K562 (cell line): ENCODE data around the gene TRAF5. TPM values are rescaled to one million over a fixed set of nuclear protein-coding genes. Genes with fewer than 3 reads are reported as not detected.

Experiments
- ATAC-seq: fragments of 200-7000 bp; cut with Tn5 transposase; 3 replicates; pipeline ENCODE4 v1.9.1; 2020; ENCODE audit warnings: moderate library complexity
- BruUV-seq: library from RNA; stranded (reverse); fragments of 400-500 nt; replicated peaks from 2 replicates; lab custom pipeline; 2021; lab: Mats Ljungman, UMichigan
- CTCF ChIA-PET: fragments of 300-600 bp; formaldehyde crosslinking; extraction: SDS; loops from one replicate; lab custom pipeline; 2021; ENCODE audit warnings: low intra/inter-chr PET ratio; lab: Yijun Ruan, JAX
- POLR2A ChIA-PET: fragments of 300-600, 350-650 bp; sonication (Branson Sonifier 250); formaldehyde crosslinking; extraction: SDS; loops from one replicate; lab custom pipeline; 2021; ENCODE audit warnings: antibody characterized with exemption, inconsistent platforms; lab: Yijun Ruan, JAX
- DNase-seq, 4 experiments: peaks; one replicate each; pipeline versions ENCODE4 v3.0.0 to v3.0.0-alpha.2; 2011 to 2018; ENCODE audit warnings: low spot score in 3 of 4, mixed read lengths in 3 of 4; ENCODE audit errors: extremely low read depth in 1 of 4
- FAIRE-seq: peaks from 2 replicates; lab custom pipeline; 2011; peaks lifted over from hg19 to GRCh38; lab: Jason Lieb, UNC
- H2AFZ ChIP-seq: 2 replicates; pipeline ENCODE4 v1.6.0; 2011; ENCODE audit warnings: low read depth, low read length, control low read depth, inconsistent platforms
- H3K27ac ChIP-seq: fragments of 200-600 bp; 3 replicates; pipeline ENCODE4 v1.8.0; 2011; ENCODE audit warnings: low read depth, mild to moderate bottlenecking, control low read depth, inconsistent platforms, low read length, moderate library complexity, mixed read lengths; ENCODE audit errors: extremely low read depth
- H3K27me3 ChIP-seq, 2 experiments: fragments of 300-600 bp in 1 of 2; 2 replicates in 1 of 2; 3 replicates in 1 of 2; pipeline versions ENCODE4 v1.6.0 to v1.8.0; 2011; ENCODE audit warnings: inconsistent platforms in 2 of 2, low read length in 2 of 2, mild to moderate bottlenecking in 1 of 2, mixed read lengths in 1 of 2, moderate library complexity in 1 of 2; ENCODE audit not compliant: control insufficient read depth in 2 of 2, insufficient read depth in 2 of 2
- H3K36me3 ChIP-seq: fragments of 300-600 bp; 3 replicates; pipeline ENCODE4 v1.8.0; 2011; ENCODE audit warnings: mild to moderate bottlenecking, low read length, inconsistent platforms; ENCODE audit not compliant: control insufficient read depth, insufficient read depth
- H3K4me1 ChIP-seq, 2 experiments: fragments of 200-600 bp in 1 of 2; replicated peaks in 1 of 2; 2 replicates in 1 of 2; 3 replicates in 1 of 2; pipeline versions ENCODE4 v1.5.1 to v1.8.0; 2011; ENCODE audit warnings: inconsistent platforms in 2 of 2, low read length in 2 of 2, mild to moderate bottlenecking in 1 of 2, mixed read lengths in 1 of 2, moderate library complexity in 1 of 2; ENCODE audit not compliant: control insufficient read depth in 2 of 2, insufficient read depth in 2 of 2
- H3K4me2 ChIP-seq: 2 replicates; pipeline ENCODE4 v1.6.1; 2011; ENCODE audit warnings: low read length, control low read depth, inconsistent platforms, mixed read lengths; ENCODE audit not compliant: insufficient read depth
- H3K4me3 ChIP-seq: fragments of 200-600 bp; sonication (generic), shearing (Covaris generic); 2 replicates; pipeline ENCODE4 v1.5.1; 2016; ENCODE audit warnings: control low read depth, inconsistent platforms
- H3K79me2 ChIP-seq: fragments of 200-600 bp; 3 replicates; pipeline ENCODE4 v1.8.0; 2011; ENCODE audit warnings: low read length, inconsistent platforms; ENCODE audit not compliant: control insufficient read depth, insufficient read depth
- H3K9ac ChIP-seq, 2 experiments: 2 replicates each; pipeline versions ENCODE4 v1.6.0 to v1.6.1; 2011; ENCODE audit warnings: low read depth in 2 of 2, low read length in 2 of 2, control low read depth in 1 of 2, inconsistent platforms in 1 of 2, mild to moderate bottlenecking in 1 of 2, mixed read lengths in 1 of 2; ENCODE audit not compliant: insufficient read depth in 1 of 2
- H3K9me1 ChIP-seq: one replicate; pipeline ENCODE4 v1.6.0; 2011; ENCODE audit warnings: inconsistent platforms, mild to moderate bottlenecking, low read length, moderate library complexity; ENCODE audit not compliant: control insufficient read depth, insufficient read depth
- H3K9me3 ChIP-seq: replicated peaks from 2 replicates; pipeline ENCODE4 v1.5.1; 2011; ENCODE audit warnings: low read depth, low read length, inconsistent platforms; ENCODE audit not compliant: control insufficient read depth, insufficient read depth
- H4K20me1 ChIP-seq: replicated peaks from 2 replicates; pipeline ENCODE4 v1.6.1; 2011; ENCODE audit warnings: low read length, inconsistent platforms, mixed read lengths; ENCODE audit not compliant: control insufficient read depth, insufficient read depth
- CBX5 ChIP-seq: IDR thresholded peaks from 2 replicates; pipeline ENCODE4 v1.6.1; 2014; ENCODE audit warnings: low read depth, borderline replicate concordance
- CBX8 ChIP-seq: fragments of 200-600 bp; sonication (generic); IDR thresholded peaks from 2 replicates; pipeline ENCODE4 v1.6.1; 2012; ENCODE audit warnings: borderline replicate concordance, mixed run types, low read depth, mild to moderate bottlenecking, moderate library complexity, mixed read lengths, low read length, control low read depth, inconsistent platforms; ENCODE audit not compliant: poor library complexity, severe bottlenecking; ENCODE audit errors: extremely low read depth
- FOXA3 ChIP-seq, 2 experiments: fragments of 450-650 bp in 1 of 2; sonication (generic) in 1 of 2; formaldehyde crosslinking; IDR thresholded peaks in 1 of 2; conservative IDR thresholded peaks in 1 of 2; 2 replicates each; pipeline versions ENCODE4 v1.4.0 to v1.8.0; 2020 to 2022; ENCODE audit warnings: mild to moderate bottlenecking in 2 of 2, missing genetic modification reagents in 1 of 2
- FOXJ3 ChIP-seq: sonication (generic); formaldehyde crosslinking; IDR thresholded peaks from 2 replicates; pipeline ENCODE4 v1.4.0; 2020; ENCODE audit warnings: mild to moderate bottlenecking, missing genetic modification reagents
- HDAC1 ChIP-seq, 2 experiments: fragments of 450-650 bp; IDR thresholded peaks; 2 replicates each; pipeline ENCODE4 v1.6.1; 2016 to 2017; ENCODE audit warnings: inconsistent platforms in 1 of 2, mild to moderate bottlenecking in 1 of 2, moderate library complexity in 1 of 2
- HEY1 ChIP-seq: fragments of 250-450 bp; sonication (Bioruptor Pico); IDR thresholded peaks from 2 replicates; pipeline ENCODE4 v1.5.0; 2020; ENCODE audit warnings: mild to moderate bottlenecking, moderate library complexity, borderline replicate concordance
- HNRNPH1 ChIP-seq: fragments of 200-400 bp; formaldehyde crosslinking; optimal IDR thresholded peaks from 2 replicates; pipeline ENCODE3; 2017; ENCODE audit warnings: low read depth, mild to moderate bottlenecking, low read length, moderate library complexity
- KDM2B ChIP-seq: fragments of 250-450 bp; sonication (Bioruptor Pico); IDR thresholded peaks from 2 replicates; pipeline ENCODE4 v1.8.0; 2021; ENCODE audit warnings: mild to moderate bottlenecking, moderate library complexity
- KLF16 ChIP-seq: IDR thresholded peaks from 2 replicates; pipeline ENCODE4 v1.6.1; 2016; ENCODE audit warnings: antibody characterized with exemption
- NFATC3 ChIP-seq: fragments of 450-650 bp; IDR thresholded peaks from 2 replicates; pipeline ENCODE4 v1.6.1; 2017; ENCODE audit warnings: mild to moderate bottlenecking
- NFXL1 ChIP-seq: fragments of 450-650 bp; formaldehyde crosslinking; IDR thresholded peaks from 2 replicates; pipeline ENCODE4 v1.4.0; 2021; ENCODE audit warnings: mild to moderate bottlenecking
- NR2C2 ChIP-seq, 2 experiments: fragments of 200-800 bp in 1 of 2; sonication (Bioruptor generic) in 1 of 2; sonication (generic) in 1 of 2; formaldehyde crosslinking in 1 of 2; IDR thresholded peaks; 2 replicates each; pipeline versions ENCODE4 v1.6.1 to v1.8.0; 2016 to 2022; ENCODE audit warnings: mild to moderate bottlenecking in 1 of 2, missing compliant biosample characterization in 1 of 2, missing genetic modification characterization in 1 of 2, missing genetic modification reagents in 1 of 2
- SREBF2 ChIP-seq: sonication (generic); formaldehyde crosslinking; IDR thresholded peaks from 2 replicates; pipeline ENCODE4 v1.4.0; 2020; ENCODE audit warnings: mild to moderate bottlenecking, missing genetic modification reagents
- XRCC4 ChIP-seq: IDR thresholded peaks from one replicate; pipeline ENCODE4 v1.6.1; 2011; ENCODE audit not compliant: insufficient read depth, insufficient read length; ENCODE audit errors: extremely low read depth
- ZBTB7A ChIP-seq: IDR thresholded peaks from 2 replicates; pipeline ENCODE4 v1.6.1; 2011; ENCODE audit warnings: low read depth, mild to moderate bottlenecking, low read length, moderate library complexity, borderline replicate concordance; ENCODE audit not compliant: control insufficient read depth
- ZNF23 ChIP-seq: fragments of 250-450 bp; sonication (Bioruptor Pico); IDR thresholded peaks from 2 replicates; pipeline ENCODE4 v1.4.0; 2020; ENCODE audit warnings: mild to moderate bottlenecking
- ZNF507 ChIP-seq: conservative IDR thresholded peaks from 2 replicates; pipeline ENCODE4 v1.6.1; 2017; ENCODE audit warnings: missing genetic modification characterization, missing compliant biosample characterization
- ZNF589 ChIP-seq: fragments of 200-800 bp; sonication (Bioruptor generic); IDR thresholded peaks from 2 replicates; pipeline ENCODE4 v1.6.1; 2016; ENCODE audit warnings: low read depth, missing genetic modification characterization, missing compliant biosample characterization
- ZNF75A ChIP-seq: fragments of 450-650 bp; formaldehyde crosslinking; IDR thresholded peaks from 2 replicates; pipeline ENCODE4 v1.4.0; 2020; ENCODE audit warnings: mild to moderate bottlenecking
- WGBS: fragments of 100-300 bp; shearing (Covaris generic); methylation state at CpG from one replicate; pipeline ENCODE4 v1.1.6; 2016; ENCODE audit warnings: low coverage, mixed read lengths; ENCODE audit not compliant: insufficient coverage; ENCODE audit errors: missing lambda C conversion rate; 5-methylcytosine and 5-hydroxymethylcytosine counted together
- in situ Hi-C: fragments of 300-500 bp; cut with MboI; formaldehyde crosslinking; loops from 4 replicates; pipeline ENCODE4 v1.15.0; 2018; ENCODE audit warnings: inconsistent platforms, mixed read lengths
- intact Hi-C: fragments of 100-400 bp; cut with micrococcal nuclease; formaldehyde crosslinking; loops from 2 replicates; pipeline ENCODE4 v1.14.2; 2022
- polyA plus RNA-seq, 8 experiments: library from polyadenylated mRNA; depleted of rRNA in 4 of 8; stranded (reverse) in 5 of 8; unstranded in 3 of 8; fragments of >200 nt; fragmentation: Nextera tagmentation in 2 of 8; fragmentation: Illumina TruSeq in 1 of 8; extraction: Ambion mirVana in 2 of 8; extraction: Trizol in 1 of 8; gene quantifications; 2 replicates each; pipeline versions ENCODE4 v1.2.1 to v1.2.3, GENCODE V29; 2011 to 2014; ENCODE audit warnings: inconsistent platforms in 1 of 8, missing spikeins in 1 of 8
- total RNA-seq, 7 experiments: library from RNA; depleted of rRNA in 6 of 7; stranded (reverse); fragments of >200 nt in 6 of 7; fragmentation: Illumina TruSeq in 2 of 7; extraction: Trizol in 2 of 7; gene quantifications; 2 replicates each; pipeline versions ENCODE4 v1.2.1 to v1.2.3, GENCODE V29; 2011 to 2021; ENCODE audit warnings: low replicate concordance in 1 of 7
- TF ChIP-seq, protein P1 (sequence below): sonication (generic); formaldehyde crosslinking; IDR thresholded peaks from 2 replicates; pipeline ENCODE4 v1.8.0; 2022; ENCODE audit warnings: missing genetic modification reagents, mild to moderate bottlenecking, borderline replicate concordance

Gene TRAF5
- total and polyA plus RNA-seq, 9 of the 15 experiments (the other 6 are each of a cell fraction or from before 2014, with no cell fraction given), result 2.0 to 9.3 (median 5.3) TPM

DNA sequence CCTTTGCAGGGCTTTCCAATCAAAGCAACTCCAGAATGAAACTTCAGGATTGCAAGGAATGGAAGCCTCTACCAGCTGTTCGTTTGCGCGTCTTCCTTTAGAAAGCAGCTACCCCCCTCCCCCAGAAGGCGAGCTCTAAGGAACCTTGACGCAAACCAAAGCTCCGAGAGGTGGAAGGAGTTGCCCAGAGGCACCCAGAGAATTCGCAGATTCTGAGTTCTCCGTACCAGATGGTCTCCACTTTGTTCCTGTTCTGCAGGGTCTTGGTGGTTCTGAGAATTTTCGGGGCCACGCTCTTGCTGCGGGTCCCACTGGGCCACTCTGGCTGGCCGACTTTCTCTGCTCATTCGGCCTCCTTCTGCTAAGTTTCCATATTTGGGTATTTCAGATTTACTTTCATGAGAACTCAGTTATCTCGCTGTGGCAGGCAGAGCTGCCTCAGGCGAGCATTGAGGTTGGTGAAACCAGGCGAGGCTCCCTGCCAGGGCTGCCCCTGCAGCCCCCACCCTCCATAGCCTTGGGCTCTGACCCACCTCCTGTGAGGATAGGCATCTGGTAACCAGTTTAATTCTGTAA is 801 bp downstream of the TRAF5 start (continued):
- no peak for TF ChIP-seq ZBTB7A
- TF ChIP-seq CBX8, result no peak
- TF ChIP-seq, all 486 proteins: peak for 11

DNA sequence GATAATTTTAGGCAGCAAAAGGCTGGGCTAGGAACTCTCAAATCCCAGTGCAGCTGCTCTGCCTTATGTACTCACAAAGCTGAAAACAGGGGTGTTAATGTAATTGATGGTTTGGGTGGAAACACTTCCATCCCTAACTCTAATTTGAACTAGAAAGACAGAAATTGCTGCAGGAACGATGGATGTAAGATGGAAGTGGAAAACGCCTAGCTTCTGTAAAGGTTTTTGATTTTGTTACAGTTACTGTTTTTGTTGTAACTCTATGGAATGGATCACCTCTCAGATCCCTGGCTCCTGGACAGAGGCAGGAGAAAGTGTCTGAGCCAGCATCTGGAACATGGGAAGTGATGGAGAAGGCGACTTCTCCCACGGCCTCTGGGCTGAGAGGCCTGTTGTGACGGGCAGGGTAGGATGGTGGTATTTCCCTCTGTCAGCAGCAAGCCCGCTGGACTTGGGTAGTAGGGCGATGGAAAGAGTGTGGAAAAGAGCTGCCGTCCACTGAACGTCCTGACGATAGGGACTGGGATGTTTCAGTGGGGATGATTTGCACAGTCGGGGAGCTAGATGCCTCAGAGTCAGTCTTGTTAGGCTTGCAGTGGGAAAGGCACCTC is 1.6 kb downstream of the TRAF5 start:
- Histone ChIP-seq H3K9me3 (no peaks in the 10 kb centered on the region), H3K27me3 (no peaks in the 10 kb centered on the region; a peak in 1 of 5 replicates), H3K36me3 (no peaks in the 10 kb centered on the region), H3K27ac (no peak overlapping the region), H3K79me2 (no peaks in the 10 kb centered on the region), H3K9me1 (no peaks in the 10 kb centered on the region), H3K4me3 (no peak overlapping the region), H3K9ac (no peak overlapping the region), H4K20me1 (0 out of 2 replicates have a peak, but pooled peaks cover 3% of the 10 kb centered on the region), H3K4me1 (peaks cover 27 to 28% of the 10 kb centered on the region in 2 experiments), H2AFZ (no peak overlapping the region), H3K4me2 (no peak overlapping the region)
- no peak for DNase-seq
- POLR2A ChIA-PET, result interaction anchor here (0.5 to 2.1 kb wide), 14 partner anchors 8 to 278 kb away, joined by 3 to 15 read pairs (median 4); no protein-coding TSS in a partner anchor
- BruUV-seq, result TSS peak; percentile 46
- intact Hi-C loops (no loop called here), in situ Hi-C loops (loop anchor here (10.0 kb wide), 1 partner anchor 327 kb away; no protein-coding TSS in a partner anchor)
- CTCF ChIA-PET, result no interaction called here
- WGBS, result 78% methylated on average over 11 of the region's 11 CpGs
- FAIRE-seq, result no peak
- no peak for ATAC-seq
- TF ChIP-seq KLF16 (no peak), SREBF2 (CRISPR knock-in tag) (no peak), NFATC3 (no peak), ZBTB7A (no peak), HDAC1 (IDR thresholded peaks at IDR 0.05) (no peak), XRCC4 (no peak), ZNF507 (tag) (peak; percentile 88), ZNF23 (CRISPR knock-in tag) (no peak), ZNF589 (CRISPR knock-in tag) (no peak), HEY1 (CRISPR knock-in tag) (no peak), FOXJ3 (no peak), NFXL1 (CRISPR knock-in tag) (no peak), FOXA3 (CRISPR knock-in tag; conservative IDR thresholded peaks at IDR 0.05 in 1 of 2, IDR thresholded peaks at IDR 0.05 in 1 of 2) (no peak; a peak in 1 of 4 replicates), KDM2B (CRISPR knock-in tag) (no peak), HNRNPH1 (no peak), CBX5 (no peak), NR2C2 (CRISPR knock-in tag; IDR thresholded peaks at IDR 0.05) (no peak), NR2C2 (tag; IDR thresholded peaks at IDR 0.05) (no peak), ZNF75A (no peak)
- TF ChIP-seq, protein P1, sequence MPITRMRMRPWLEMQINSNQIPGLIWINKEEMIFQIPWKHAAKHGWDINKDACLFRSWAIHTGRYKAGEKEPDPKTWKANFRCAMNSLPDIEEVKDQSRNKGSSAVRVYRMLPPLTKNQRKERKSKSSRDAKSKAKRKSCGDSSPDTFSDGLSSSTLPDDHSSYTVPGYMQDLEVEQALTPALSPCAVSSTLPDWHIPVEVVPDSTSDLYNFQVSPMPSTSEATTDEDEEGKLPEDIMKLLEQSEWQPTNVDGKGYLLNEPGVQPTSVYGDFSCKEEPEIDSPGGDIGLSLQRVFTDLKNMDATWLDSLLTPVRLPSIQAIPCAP (CRISPR knock-in tag), result no peak
